AG09319 (cell line): ENCODE data around the gene SPRED3.

Experiments used
- DNase-seq: peaks from one replicate; pipeline ENCODE4 v3.0.0-alpha.2; 2010; ENCODE audit warnings: low read depth; ENCODE audit errors: extremely low read depth
- TF ChIP-seq, protein P1 (sequence below): IDR thresholded peaks from 2 replicates; pipeline ENCODE4 v1.5.1; 2011; ENCODE audit warnings: low read depth, mild to moderate bottlenecking, inconsistent platforms, low read length, moderate library complexity

Gene SPRED3

DNA sequence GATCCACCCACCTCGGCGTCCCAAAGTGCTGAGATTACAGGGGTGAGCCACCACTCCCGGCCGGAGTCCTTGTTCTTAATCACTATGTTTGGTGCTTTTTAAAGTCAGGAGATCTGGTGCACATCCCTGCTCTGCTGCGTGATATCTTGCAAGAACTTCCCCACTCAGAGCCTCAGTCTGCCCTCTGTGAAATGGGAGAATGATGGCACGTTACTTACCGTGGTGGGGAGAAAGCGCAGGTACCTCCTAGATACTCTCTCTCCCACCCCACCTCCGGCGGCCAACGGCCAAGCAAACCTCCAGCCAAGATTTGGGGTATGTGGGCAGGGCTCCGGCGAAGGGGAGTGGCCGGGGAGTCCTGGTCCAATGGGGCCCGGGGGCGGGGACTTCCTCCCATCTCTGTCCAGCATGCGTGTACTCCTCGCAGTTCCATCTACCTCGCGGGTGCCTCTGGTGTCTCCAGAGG is 44.8 kb downstream of the SPRED3 start, which contains the start of gene RYR1:
TSS of gene RYR1 (plus strand) at position 424 of the 466 bp plus-strand sequence. CDS start 139 bp downstream, outside the sequence.
- TF ChIP-seq, protein P1, sequence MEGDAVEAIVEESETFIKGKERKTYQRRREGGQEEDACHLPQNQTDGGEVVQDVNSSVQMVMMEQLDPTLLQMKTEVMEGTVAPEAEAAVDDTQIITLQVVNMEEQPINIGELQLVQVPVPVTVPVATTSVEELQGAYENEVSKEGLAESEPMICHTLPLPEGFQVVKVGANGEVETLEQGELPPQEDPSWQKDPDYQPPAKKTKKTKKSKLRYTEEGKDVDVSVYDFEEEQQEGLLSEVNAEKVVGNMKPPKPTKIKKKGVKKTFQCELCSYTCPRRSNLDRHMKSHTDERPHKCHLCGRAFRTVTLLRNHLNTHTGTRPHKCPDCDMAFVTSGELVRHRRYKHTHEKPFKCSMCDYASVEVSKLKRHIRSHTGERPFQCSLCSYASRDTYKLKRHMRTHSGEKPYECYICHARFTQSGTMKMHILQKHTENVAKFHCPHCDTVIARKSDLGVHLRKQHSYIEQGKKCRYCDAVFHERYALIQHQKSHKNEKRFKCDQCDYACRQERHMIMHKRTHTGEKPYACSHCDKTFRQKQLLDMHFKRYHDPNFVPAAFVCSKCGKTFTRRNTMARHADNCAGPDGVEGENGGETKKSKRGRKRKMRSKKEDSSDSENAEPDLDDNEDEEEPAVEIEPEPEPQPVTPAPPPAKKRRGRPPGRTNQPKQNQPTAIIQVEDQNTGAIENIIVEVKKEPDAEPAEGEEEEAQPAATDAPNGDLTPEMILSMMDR = no peak
- DNase-seq = no peak

DNA sequence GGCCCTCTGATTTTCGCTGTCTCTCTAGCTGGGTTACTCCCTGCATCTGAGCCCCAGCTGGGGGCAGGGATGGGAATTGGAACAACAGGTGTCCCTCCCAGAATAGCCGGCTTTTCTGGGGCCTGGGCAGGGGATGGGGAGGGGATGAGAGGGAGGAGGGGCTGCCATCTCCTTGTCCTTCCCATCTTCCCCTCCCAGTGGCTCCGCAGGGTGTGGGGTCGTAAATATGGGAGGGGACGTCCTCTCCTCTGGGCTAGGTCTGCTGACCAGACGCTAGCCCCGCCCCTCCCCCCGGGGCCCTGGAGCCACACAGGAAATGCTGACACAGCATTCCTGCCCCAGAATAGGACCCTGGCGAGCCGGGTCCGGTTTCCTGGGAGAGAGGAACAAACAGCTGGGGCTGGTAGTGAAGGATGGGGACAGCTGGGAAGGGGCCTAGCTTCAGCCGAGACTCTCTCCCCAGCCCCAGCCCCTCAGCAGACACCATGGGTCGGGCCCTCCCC is 46.1 kb downstream of the SPRED3 start:
- no peak for DNase-seq
- TF ChIP-seq, protein P1 = no peak

DNA sequence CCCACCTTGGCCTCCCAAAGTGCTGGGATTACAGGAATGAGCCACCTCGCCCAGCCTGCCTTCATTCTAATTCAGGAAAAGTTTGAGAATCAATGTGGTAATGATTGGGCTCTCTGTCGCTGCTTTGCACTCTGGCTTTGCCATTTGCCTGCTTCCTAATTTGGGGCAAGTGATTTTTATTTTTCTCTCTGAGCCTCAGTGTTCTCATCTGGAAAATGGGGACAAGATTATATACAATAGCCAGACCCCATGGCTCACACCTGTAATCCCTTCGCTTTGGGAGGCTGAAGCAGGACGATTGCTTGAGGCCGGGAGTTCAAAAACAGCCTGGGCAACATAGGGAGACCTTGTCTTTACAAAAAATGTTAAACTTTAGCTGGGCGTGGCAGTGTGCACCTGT is 48.8 kb downstream of the SPRED3 start:
- DNase-seq = no peak
- TF ChIP-seq, protein P1 = no peak

DNA sequence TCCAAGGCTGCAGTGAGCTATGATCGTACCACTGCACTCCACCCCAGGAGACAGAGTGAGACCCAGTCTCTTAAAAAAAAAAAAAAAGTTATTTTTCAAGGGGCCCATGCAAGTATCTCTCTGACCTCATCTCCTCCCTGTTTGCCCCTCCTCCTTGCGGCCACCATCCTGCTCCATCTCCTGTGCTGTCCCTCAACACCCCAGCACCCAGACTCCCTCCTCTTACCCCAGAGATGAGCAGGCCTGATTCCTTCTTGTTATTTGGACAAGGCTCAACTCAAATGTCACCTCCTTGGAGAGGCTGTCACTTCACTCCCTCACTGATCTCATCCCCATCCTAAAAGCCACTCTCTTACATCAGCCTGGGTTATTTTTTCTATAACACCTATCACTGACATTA is 49.4 kb downstream of the SPRED3 start:
- TF ChIP-seq, protein P1 = no peak
- DNase-seq = no peak

DNA sequence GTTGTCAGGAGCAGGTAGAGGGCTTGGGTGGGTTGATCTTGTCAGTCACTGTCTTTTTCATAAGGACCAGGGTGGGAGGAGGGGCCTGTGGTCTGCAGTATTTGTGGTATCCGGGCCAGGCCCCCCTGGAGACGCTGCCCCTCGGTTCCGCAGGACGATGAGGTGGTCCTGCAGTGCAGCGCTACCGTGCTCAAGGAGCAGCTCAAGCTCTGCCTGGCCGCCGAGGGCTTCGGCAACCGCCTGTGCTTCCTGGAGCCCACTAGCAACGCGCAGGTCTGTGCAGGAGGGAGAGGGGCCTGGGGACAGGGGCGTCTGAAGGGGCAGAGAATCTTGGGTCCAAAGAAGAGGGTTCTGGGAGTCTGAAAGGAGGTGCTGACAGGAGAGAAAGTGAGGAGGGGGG is 52.1 kb downstream of the SPRED3 start:
- DNase-seq = no peak
- TF ChIP-seq, protein P1 = no peak

DNA sequence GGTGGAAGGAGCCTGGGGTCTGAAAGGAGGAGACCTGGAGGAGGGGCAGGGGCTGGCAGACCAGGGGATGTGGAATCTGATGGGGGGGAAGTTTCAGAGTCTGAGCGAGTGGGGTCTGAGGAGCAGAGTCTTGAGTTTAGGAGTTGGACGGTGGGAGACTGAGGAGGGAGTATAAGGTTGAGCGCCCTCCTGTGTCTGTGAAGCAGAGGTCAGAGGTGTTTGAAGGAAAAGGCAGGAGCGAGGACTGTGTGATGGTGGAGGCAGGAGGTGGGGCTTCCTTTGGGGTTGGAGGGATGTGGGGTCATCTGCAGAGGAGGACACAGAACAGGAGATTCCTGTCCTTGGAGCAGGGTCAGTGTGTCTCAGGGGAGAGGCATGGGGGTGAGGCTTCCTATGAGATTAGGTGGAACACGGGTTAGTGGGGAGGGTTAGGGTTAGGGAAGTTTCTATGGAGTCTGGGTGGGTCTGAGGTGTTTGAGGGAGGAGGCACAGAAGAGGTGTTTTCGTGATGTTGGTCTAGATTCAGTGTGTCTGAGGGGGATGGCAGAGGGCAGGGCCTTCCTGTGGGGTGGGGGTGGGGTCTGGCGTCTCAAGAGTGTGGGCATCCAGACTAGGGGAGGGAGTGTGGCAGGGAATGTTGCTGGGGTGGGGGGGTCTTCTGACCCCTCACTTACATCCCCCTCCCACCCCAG is 53.3 kb downstream of the SPRED3 start:
- DNase-seq = no peak
- TF ChIP-seq, protein P1 = no peak

DNA sequence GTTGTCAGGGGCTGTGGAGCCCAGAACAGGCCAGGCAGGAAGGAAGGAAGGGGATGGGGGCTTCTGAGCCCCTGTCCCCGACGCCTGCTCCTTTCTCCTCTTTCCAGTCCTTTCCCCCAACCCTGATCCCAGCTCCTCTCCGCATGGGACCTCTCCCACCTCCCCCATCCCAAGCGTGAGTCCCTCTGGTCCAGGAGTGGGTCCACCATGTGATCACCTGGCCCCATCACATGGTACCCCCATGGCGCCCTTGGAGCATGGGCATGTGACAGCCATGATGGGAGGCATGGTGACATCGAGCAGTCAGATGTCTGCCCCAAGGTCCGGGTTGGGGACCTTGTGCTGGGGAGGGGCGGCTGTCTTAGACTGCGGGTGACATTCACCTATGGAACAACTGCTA is 54.2 kb downstream of the SPRED3 start:
- no peak for DNase-seq
- TF ChIP-seq, protein P1 = no peak
